DND-41 (cell line): Measurements from ENCODE around the gene ABI3BP.

Source experiments
- ATAC-seq: fragments of 200-7000 bp; cut with Tn5 transposase; 3 replicates; pipeline ENCODE4 v1.9.1; 2021; ENCODE audit warnings: low read depth; ENCODE audit not compliant: insufficient read depth
- DNase-seq: peaks from one replicate; pipeline ENCODE4 v3.0.0-alpha.2; 2020
- H2AFZ ChIP-seq: 2 replicates; pipeline ENCODE4 v1.6.0; 2012; ENCODE audit warnings: low read depth, low read length
- H3K27ac ChIP-seq: 2 replicates; pipeline ENCODE4 v1.5.1; 2012; ENCODE audit warnings: low read length, inconsistent platforms
- H3K27me3 ChIP-seq: fragments of 200-600 bp; sonication (generic); 2 replicates; pipeline ENCODE4 v1.6.0; 2012; ENCODE audit warnings: low read length, mild to moderate bottlenecking, inconsistent platforms; ENCODE audit not compliant: insufficient read depth, poor library complexity
- H3K36me3 ChIP-seq: 2 replicates; pipeline ENCODE4 v1.5.1; 2012; ENCODE audit warnings: low read length, inconsistent platforms; ENCODE audit not compliant: insufficient read depth
- H3K4me1 ChIP-seq: 2 replicates; pipeline ENCODE4 v1.5.1; 2012; ENCODE audit warnings: mild to moderate bottlenecking, low read length; ENCODE audit not compliant: insufficient read depth
- H3K4me2 ChIP-seq: 2 replicates; pipeline ENCODE4 v1.6.0; 2012; ENCODE audit warnings: mild to moderate bottlenecking, moderate library complexity, low read length, inconsistent platforms; ENCODE audit not compliant: insufficient read depth
- H3K4me3 ChIP-seq, 2 experiments: fragments of 200-600 bp in 1 of 2; shearing (Covaris generic) in 1 of 2; 2 replicates each; pipeline ENCODE4 v1.5.1; 2012 to 2016; ENCODE audit warnings: inconsistent platforms in 2 of 2, low read length in 2 of 2, mild to moderate bottlenecking in 2 of 2, low read depth in 1 of 2, moderate library complexity in 1 of 2
- H3K79me2 ChIP-seq: 2 replicates; pipeline ENCODE4 v1.6.0; 2012; ENCODE audit warnings: low read length, inconsistent platforms; ENCODE audit not compliant: insufficient read depth
- H3K9ac ChIP-seq: 2 replicates; pipeline ENCODE4 v1.6.0; 2012; ENCODE audit warnings: low read depth, mild to moderate bottlenecking, inconsistent platforms, low read length, moderate library complexity
- H3K9me3 ChIP-seq: 2 replicates; pipeline ENCODE4 v1.5.1; 2012; ENCODE audit warnings: low read length, moderate library complexity, mild to moderate bottlenecking, inconsistent platforms; ENCODE audit not compliant: insufficient read depth, severe bottlenecking
- H4K20me1 ChIP-seq: 2 replicates; pipeline ENCODE4 v1.6.0; 2012; ENCODE audit warnings: low read length; ENCODE audit not compliant: insufficient read depth
- EZH2 ChIP-seq: IDR thresholded peaks from 3 replicates; pipeline ENCODE4 v1.6.1; 2012; ENCODE audit warnings: borderline replicate concordance, low read depth, mild to moderate bottlenecking, moderate library complexity, low read length, inconsistent platforms; ENCODE audit not compliant: severe bottlenecking
- TF ChIP-seq, protein P1 (sequence below): IDR thresholded peaks from 2 replicates; pipeline ENCODE4 v1.5.1; 2012; ENCODE audit warnings: borderline replicate concordance, low read length, moderate library complexity, mild to moderate bottlenecking; ENCODE audit not compliant: poor library complexity, severe bottlenecking; ENCODE audit errors: extremely low read depth

ABI3BP gene

DNA sequence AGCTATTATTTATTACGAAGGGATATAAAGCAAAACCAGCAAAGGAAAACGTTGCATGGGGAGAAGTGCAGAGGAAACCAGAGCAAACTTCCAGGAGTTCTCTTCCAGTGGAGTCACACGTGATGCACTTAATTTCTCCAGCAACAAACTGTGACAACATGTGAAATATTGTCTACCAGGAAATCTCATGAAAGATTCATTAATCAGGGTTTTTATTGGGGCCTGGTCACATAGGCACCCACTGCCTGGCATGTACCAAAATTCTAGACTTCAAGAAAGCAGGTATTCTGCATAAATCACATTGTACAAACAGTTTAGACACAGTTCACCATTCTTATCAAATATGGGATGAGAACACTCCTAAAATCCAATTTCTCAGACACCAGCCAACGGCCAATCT, 289.4 kb downstream of the ABI3BP start:
- Histone ChIP-seq H3K79me2 (no peaks in the 10 kb centered on the region), H3K36me3 (no peaks in the 10 kb centered on the region), H3K9me3 (no peaks in the 10 kb centered on the region), H3K4me1 (peaks cover 5% of the 10 kb centered on the region), H4K20me1 (no peaks in the 10 kb centered on the region), H3K4me2 (no peak overlapping the region), H3K9ac (no peak overlapping the region), H3K27me3 (no peaks in the 10 kb centered on the region), H2AFZ (no peak overlapping the region), H3K27ac (no peak overlapping the region), H3K4me3 (no peak overlapping the region)
- DNase-seq, result no peak
- TF ChIP-seq, protein P1, sequence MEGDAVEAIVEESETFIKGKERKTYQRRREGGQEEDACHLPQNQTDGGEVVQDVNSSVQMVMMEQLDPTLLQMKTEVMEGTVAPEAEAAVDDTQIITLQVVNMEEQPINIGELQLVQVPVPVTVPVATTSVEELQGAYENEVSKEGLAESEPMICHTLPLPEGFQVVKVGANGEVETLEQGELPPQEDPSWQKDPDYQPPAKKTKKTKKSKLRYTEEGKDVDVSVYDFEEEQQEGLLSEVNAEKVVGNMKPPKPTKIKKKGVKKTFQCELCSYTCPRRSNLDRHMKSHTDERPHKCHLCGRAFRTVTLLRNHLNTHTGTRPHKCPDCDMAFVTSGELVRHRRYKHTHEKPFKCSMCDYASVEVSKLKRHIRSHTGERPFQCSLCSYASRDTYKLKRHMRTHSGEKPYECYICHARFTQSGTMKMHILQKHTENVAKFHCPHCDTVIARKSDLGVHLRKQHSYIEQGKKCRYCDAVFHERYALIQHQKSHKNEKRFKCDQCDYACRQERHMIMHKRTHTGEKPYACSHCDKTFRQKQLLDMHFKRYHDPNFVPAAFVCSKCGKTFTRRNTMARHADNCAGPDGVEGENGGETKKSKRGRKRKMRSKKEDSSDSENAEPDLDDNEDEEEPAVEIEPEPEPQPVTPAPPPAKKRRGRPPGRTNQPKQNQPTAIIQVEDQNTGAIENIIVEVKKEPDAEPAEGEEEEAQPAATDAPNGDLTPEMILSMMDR, result no peak
- TF ChIP-seq EZH2, result no peak
- no peak for ATAC-seq

DNA sequence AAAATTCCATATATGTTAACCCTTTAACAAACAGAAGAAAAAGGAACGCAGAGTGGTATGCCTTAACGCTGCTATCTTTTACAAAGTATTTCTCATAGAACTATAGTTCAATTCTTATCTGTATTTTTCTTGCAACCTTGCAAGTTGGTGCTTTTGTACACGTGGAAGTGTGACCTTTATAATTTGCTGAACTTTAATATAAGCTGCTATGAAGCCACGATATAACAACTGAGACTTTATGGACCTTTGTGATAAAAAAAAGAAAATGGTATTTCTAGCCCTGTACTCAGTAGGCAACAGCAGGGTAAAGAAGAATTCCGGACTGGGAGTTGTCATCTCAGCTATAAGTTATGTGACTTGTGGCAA, 290.3 kb downstream of the ABI3BP start:
- Histone ChIP-seq H4K20me1 (no peaks in the 10 kb centered on the region), H3K4me1 (no peaks in the 10 kb centered on the region), H3K4me3 (no peak overlapping the region), H3K9me3 (no peaks in the 10 kb centered on the region), H3K27me3 (peaks cover 1% of the 10 kb centered on the region), H3K36me3 (no peaks in the 10 kb centered on the region), H2AFZ (no peak overlapping the region), H3K9ac (no peak overlapping the region), H3K4me2 (no peak overlapping the region), H3K79me2 (no peaks in the 10 kb centered on the region), H3K27ac (no peak overlapping the region)
- DNase-seq (no peak), ATAC-seq (no peak)
- no peak for TF ChIP-seq EZH2
- TF ChIP-seq, protein P1, result no peak

DNA sequence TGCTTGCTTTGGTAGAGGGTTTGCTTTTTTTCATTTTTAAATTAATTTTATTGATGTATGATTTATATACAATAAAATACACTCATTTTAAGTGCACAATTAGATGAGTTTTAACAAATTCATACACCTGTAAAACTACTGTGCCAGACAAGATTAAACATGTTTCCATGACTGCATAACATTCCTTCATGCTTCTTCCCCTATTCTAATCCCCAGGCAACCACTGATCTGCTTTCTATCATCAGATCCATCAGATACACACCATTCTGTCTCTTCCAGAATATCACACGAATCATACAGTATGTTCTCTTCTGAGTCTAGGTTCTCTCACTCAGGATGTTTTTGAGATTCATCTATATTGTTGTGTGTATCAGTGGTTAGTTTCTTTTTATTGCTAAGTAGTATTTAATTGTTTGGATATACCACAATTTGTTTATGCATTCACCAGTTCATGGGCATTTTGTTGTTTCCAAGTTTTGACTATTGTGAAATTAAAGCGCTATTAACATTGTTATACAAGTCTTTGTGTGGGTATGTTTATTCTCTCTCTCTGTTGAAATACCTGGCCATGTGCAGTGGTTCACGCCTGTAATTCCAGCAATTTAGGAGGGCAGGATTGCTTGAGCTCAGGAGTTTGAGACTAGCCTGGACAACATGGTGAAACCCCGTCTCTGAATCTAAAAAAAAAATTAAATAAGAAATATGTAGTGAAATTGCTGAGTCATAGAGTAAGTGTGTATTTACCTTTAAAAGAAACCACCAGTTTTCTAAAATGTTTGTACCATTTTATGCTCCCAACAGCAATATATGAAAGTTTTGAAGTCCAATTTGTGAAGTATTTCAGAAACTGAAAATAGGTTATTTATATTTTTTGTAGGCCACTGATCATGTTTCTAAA, 290.9 kb downstream of the ABI3BP start:
- H2AFZ ChIP-seq, result no peak overlapping the region

More for the DNA sequence above, 290.9 kb downstream of the ABI3BP start:
- Histone ChIP-seq H3K79me2 (no peaks in the 10 kb centered on the region), H3K4me3 (no peak overlapping the region), H3K27me3 (peaks cover 3% of the 10 kb centered on the region), H3K4me1 (no peaks in the 10 kb centered on the region), H3K9ac (no peak overlapping the region), H3K27ac (no peak overlapping the region), H4K20me1 (no peaks in the 10 kb centered on the region), H3K4me2 (no peak overlapping the region), H3K36me3 (no peaks in the 10 kb centered on the region), H3K9me3 (no peaks in the 10 kb centered on the region)
- no peak for TF ChIP-seq EZH2
- TF ChIP-seq, protein P1, result no peak
- ATAC-seq, result no peak
- DNase-seq, result no peak
